Stimulated activated CD8-positive, alpha-beta memory T cell treated with anti-CD3 and anti-CD28 coated beads, Interleukin-12 subunit alpha, Interleukin-12 subunit beta, amount 100 ng/mL, for 1 hour (primary cell): Measurements from ENCODE around the gene ANKRD65.
"Not testable (repeated sequence)": the region's sequence is repeated elsewhere in the genome, so short reads cannot be mapped to it uniquely, and the experiment has no call there.

Experiments
- DNase-seq: peaks from one replicate; pipeline ENCODE4 v3.0.0-alpha.2; 2020; ENCODE audit warnings: low read depth

ANKRD65 gene

DNA sequence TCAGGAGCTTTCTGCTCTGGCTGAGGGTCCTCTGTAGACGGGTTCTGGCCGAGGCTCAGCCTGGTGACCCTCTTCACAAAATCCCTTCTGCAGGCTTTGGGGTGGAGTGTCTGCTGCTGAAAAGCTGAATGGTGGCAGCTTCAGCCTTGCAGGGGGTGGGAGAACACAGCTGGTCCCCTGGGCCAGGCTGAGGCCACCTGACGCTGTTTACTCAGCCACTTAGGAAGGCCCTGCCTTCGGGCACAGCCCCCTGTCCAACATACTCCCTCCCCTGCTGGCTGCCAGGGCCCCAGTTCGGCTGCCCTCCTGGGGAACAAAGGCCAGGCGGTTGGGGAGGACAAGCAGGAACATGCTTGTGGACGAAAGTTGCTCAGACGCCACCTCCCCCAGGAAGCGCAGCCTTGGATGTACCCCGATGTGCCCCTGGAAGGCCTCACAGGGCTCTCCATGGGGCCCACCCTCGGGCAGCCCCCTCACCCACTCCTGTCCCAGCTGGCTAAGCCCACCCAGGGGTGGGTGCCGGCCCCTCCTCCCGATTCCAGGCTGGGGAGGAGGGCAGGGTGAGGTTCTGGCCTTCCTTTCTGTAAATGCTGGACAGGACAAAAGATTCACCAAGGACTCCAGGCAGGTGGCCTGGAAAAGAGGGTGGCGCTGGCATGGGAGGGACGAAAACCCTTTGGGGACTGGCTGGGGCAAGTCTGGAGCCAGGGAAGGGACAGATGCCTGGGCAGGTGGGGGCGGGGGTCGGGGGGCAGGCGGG is at the start of gene ANKRD65:
ANKRD65 (minus strand) TSS at position 130 of the 760 bp plus-strand sequence. CDS start 271 bp downstream, outside the sequence.
- DNase-seq, result no peak

DNA sequence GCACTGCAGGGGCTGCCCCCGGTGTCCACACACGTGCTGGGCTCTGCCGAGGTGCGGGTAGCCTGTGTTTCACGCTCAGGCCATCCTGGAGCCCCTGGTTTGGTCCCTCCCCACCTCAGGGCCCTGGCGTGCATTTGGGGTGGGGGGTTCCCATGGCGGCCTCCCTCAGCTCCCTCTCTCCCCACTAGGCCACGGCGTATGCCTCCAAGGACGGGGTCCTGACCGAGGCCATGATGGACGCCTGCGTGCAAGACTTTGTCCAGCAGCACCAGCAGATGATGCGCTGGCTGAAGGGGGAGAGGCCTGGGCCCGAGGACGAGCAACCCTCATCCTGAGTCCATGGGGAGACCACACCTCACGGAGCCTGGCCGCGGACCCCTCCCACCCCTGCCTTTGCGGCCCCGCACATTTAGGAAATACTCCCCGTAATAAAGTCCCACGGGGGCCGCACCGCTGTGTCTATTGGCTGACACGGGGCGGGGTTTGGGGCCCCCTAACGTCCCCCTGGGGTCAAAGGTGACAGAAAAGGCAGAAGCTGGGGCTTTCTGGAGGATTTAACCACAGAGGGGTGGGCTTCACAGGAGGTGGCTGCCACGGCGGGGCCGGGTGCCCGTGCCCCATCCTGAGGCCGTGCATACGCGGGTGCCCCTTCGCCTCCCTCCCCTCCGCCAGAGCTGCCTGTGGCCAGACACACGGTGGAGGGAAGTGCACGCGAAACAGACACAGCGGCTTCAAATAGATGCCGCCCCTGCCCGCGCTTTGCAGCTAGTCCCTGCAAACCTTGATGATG is 47.3 kb upstream of the ANKRD65 start:
- DNase-seq, result not testable (repeated sequence)

DNA sequence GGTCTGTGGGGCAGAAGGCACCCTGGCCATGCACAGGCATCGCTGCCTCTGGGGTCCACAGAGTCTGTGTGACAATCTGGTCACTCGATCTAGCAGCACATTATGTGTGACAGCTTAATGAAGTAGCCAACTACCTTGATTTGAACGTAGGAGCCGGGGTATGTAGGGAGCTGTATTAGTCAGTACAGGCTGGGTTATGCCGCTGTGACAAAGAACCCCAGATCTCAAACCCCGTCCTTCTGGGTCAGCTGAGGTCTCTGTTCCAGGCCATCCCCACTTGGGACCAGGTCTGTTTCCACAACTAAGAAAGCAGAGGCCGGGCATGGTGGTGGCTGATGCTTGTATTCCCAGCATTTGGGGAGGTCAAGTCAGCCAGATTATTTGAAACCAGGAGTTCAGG is 42.2 kb upstream of the ANKRD65 start:
- DNase-seq, result no peak

DNA sequence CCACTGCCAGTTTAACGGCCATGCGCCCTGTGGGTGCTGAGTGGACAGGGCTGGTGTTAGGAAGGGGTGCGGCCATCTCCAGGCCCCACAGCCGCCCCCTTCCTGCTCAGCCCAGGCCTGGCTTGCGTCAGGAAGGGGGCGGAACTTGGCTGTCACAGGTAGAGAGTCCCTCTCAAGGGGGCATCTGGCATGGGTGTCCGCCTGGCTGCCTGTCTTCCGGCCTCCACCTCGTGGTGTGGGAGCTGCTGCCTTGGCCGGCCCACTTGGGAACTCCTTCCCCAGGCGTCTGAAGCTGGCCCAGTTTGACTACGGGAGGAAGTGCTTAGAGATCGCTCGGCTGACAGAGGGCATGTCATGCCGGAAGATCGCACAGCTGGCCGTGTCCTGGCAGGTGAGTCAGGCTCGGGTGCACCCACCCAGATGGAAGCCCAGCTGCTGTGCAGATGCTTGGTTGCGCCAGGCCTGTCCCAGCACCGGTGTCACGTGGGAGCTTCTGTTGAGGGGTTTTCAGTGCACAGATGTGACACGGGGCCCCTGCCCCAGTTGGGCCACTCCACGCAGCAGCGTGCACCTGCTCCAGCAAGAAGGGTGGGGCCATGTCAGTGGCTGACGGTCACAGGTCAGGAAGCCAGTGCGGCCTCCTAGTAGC is 41.4 kb upstream of the ANKRD65 start:
- DNase-seq, result no peak

DNA sequence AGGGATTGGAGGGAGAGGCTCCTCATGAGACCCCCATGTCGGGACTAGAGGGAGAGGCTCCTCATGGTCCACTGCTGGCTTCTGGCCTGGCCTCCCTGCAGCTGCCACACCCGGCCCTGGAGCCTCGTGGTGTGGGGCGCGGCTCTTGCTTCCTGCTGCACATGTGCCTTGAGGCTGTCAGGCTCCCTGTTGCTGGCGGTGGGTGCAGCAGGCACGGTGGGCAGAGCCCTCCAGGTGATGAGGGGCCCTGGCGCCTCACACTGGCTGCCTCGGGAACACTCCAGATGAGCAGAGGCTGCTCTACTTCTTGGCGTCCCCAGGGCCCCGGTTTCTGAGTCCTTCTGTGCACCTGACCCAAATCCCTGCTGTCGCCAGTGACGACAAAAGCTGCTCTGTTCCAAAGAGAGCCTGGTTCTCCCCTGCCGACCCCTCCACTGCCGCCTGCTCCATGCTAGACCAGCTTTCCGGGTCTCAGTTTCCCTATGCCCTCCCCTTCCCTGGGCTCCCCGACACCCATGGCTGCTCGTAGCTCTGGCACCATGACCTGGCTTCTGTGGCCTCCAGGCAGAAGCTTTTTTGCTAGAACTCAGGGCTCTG is 40.7 kb upstream of the ANKRD65 start:
- no peak for DNase-seq

DNA sequence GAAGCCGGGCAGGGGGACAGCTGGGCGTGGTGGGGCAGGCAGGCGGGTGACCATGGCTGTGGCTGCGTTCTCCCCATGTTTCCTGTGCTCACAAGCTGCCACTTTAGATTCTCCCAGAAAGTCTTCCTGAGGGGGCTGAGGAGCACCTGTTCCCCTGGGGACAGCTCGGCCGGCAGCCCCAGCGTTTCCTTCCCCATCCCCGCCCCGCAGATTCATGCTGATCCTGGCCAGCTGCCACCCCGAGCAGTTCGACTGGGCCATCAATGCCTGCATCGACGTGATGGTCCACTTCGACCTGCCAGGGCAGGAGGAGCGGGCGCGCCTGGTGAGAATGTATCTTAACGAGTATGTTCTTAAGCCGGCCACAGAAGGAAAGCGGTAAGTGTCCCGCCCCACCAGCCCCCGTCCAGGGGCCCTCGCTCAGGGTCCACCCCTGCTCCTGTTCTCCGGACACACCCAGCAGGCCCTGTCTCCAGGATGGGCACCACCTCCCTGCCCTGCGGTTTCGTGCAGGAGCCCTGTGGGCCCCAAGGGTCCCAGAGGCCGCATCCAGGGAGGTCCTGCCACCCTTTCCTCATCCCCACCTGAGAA is 39.6 kb upstream of the ANKRD65 start:
- DNase-seq, result no peak

DNA sequence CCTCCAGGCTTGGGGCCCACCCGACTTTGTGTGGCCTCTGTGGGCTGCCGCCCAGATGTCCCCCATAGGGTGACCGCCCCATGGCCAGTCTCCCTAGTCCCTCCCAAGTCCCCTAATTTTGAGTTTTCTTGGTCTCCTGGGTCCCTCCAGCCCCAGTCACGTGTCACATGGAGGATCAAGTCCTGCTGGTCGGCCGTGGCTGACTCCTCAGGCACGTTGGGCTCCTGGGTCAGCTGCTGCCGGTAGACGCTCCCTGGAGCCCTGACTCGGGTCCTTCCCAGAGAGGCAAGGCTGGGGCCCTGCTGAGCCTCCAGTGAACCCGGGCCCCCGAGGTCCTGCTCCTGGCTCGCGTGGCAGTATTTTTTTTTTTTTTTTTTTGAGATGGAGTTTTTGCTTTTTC is 38.6 kb upstream of the ANKRD65 start:
- DNase-seq, result not testable (repeated sequence)

DNA sequence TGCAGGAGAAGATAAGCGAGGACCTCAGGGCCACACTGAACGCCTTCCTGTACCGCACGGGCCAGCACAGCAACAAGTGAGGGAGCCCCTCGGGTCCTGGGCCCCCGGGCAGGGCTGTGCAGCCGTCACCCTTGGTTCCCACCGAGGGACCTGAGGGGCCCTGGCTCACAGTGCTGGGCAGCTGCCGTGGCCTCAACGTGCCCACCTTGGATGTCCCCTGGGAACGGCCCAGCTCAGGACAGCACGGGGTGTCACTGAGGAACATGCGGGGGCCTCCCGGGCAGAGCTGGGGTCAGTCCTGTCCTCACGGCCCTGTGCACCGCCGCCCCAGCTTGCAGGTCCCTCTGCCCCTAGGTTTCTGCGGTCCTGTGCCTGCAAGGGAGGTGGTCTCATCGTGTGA is 38.1 kb upstream of the ANKRD65 start:
- DNase-seq, result not testable (repeated sequence)

DNA sequence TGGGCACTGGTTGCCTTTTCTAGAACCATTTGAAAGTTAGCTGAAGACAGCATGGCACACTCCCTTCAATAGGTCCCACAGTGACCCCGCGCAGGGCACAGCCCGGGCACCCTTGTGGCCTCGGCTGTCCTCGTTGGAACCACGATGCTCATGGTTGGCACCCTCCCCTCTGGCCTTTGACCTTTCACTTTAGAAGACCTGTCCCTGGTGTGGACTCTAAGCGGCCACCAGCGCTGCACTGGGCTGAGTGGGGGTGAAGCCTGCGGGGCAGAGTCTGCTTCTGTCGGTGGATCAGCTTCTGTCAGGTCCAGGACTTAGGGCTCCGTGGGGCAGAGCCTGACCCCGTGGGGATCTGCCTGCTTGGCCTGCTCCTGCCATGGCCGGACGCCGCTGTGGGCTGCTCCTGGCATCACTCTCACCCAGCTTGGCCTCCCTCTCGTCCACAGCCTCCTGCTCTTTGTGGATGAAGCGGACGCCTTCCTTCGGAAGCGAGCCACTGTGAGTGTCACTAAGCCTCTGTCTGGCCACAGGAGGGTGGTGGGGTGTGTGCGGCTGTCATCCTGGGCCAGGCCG is 35.7 kb upstream of the ANKRD65 start:
- not testable (repeated sequence) for DNase-seq

DNA sequence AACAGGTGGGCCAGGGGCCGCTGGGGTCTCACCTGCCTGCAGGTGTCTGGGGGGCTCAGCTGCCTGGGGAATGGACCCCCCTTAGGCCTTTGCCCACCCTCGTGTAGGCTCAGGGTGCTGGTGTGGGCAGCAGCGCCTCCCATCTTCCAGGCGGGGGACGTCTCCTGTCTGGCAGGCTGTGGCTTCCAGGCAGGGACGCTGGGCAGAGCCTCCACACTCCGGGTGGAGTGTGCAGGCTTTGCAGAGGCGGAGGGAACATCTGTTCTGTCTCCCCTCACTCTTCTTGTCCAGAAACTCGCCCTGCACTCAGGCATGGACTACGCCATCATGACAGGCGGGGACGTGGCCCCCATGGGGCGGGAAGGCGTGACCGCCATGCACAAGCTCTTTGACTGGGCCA is 34.9 kb upstream of the ANKRD65 start:
- DNase-seq, result not testable (repeated sequence)

DNA sequence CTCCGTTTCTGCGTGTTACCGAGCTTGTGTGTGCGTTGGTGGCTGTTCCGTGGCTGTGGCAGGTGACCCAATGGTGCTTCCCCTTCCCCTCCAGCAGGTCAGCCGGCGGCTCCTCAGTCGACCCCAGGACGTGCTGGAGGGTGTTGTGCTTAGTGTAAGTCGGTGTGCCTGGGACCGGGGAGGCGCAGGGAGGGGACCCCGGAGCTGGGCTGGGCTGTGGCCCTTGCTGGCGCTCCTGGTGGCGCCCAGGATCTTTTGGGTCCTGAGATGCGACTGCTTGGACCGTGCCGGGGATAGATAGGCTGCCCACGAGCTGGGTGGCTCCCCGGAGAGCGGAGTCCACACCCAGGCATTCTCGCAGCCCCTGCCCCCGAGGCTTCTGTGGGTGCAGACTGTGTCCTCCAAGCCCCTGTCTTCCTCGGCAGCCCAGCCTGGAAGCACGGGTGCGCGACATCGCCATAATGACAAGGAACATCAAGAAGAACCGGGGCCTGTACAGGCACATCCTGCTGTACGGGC is 34.3 kb upstream of the ANKRD65 start:
- DNase-seq, result no peak

DNA sequence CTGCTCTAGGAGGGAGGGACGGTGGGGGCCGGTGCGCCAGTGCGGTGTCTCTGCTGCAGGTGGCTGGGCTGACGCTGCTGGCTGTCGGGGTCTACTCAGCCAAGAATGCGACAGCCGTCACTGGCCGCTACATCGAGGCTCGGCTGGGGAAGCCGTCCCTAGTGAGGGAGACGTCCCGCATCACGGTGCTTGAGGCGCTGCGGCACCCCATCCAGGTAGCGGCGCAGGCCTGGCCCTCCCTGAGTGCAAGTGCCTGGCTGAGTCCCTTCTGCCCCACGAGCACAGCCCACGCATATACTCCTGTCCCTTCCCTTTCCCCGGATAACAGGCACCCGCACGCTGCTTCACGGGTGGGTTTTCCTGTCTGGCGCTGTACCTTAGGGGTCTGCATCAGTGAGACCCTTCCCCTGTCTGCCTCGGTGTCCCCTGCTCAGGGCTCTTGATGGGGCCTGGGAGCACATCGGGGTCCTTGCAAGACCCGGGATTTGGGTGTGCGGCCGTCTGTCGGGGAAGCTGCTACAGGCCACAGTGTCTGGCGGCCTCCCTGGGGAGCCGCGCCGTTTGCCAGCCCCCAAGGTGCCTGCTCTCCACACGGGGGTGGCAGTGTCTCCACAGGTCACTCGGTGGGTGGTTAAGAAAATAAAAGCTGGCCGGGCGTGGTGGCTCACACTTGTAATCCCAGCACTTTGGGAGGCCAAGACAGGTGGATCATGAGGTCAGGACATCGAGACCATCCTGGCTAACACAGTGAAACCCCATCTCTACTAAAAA is 33.4 kb upstream of the ANKRD65 start:
- DNase-seq, result not testable (repeated sequence)

DNA sequence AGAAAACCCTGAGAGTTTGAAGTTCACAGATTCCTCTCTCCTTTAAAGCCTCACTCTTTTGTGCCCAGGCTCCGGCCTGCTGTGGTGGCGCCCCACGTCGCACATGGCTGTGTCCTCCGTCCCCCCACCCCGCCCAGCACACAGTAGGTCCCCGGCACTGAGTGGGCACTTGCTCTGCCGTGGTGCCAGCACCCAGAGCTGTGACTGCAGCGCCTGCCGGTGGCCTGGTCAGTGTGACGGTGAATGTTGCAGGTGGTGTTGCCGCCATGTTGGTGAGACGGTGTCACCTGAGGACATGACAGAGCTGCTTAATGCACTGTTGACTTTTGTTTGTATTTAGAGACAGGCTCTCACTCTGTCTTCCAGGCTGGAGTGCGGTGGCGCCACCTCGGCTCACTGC is 31.8 kb upstream of the ANKRD65 start:
- no peak for DNase-seq

DNA sequence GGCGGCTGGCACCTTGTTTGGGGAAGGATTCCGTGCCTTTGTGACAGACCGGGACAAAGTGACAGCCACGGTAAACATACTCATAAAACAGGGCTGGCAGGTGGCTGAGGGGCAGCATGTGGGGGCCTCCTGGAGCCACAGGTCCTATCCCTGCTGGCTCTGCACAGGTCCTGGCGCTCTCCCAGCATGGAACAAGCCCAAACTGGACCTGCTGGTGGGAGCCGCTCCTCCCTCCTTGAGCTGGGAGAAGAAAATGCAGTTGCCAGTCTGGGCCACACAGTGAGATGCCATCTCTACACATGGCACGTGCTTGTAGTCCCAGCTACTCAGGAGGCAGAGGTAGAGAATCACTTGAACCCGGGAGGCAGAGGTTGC is 31.3 kb upstream of the ANKRD65 start:
- DNase-seq, result not testable (repeated sequence)

DNA sequence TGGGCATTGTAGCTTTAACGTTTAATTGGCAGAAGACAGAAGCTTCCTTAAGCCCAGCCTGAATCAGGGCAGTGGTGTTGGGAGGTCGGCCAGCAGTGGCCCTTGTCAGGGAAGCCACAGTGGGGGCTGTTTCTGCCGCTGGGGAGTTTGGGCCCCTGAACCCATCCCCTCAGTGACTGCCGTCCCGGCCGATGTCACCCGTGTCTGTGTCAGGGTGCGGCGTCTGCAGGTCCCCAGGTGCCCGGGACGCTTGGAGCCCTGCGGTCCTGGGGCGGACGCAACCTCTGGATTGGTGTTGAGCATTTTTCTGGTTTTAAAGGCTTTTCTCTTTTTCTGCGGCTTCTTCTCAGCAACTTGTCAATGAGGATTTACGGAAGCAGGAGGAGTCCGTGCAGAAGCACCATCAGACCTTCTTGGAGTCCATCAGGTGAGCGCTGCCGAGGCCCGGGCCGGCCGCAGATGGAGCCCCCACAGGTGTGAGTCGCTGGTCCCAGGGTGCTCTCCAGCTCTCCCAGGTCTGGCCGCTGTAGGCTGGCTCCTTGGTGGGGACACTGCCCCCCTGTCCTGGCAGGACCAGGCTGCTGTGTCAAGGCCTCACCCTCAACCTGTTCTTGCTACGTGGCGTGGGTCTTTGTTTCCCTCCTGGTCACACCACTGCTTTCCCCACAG is 30.8 kb upstream of the ANKRD65 start:
- no peak for DNase-seq

DNA sequence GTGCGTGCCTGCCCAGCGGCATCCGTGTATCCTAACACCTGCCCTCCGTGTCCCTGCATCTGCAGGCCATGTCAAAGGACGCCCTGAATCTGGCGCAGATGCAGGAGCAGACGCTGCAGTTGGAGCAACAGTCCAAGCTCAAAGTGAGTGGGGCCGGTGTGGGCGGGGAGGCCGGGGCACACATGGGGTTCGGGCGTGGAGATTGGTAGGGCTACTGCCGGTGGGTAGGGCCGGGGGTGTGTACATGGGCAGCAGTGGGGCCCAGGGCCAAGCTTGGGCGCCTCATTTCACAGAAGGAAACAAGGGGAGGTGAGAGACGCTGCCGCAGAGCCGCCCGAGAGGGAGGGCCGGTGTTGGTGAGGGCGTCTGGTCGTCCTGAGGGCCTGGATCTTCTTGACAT is 29.5 kb upstream of the ANKRD65 start:
- DNase-seq, result not testable (repeated sequence)

DNA sequence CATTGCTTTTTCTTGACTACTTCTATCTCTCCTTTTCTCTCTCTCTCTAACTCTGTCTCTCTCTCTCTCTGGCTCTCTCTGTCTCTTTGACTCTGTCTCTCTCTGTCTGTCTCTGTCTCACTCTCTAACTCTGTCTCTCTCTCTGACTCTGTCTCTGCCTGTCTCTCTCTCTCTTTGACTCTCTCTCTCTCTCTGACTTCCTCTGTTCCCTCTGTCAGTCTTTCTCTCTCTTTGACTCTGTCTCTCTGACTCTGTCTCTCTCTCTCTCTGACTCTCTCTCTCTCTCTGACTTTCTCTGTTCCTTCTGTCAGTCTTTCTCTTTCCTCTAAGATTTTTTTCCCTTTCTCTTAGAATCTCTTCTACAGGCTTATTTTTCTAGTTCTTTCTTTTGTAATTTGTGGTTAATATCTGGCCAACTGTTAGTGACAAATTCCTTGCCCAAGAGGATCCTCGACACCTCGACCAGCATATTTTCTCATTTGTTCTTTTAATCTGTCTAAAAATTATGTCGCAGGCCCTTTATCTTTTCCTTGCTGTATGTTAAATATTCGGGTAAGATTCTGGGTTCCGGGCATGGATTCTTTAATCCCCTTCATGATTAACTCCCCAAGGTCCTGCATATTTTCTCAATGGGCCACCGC is 28.1 kb upstream of the ANKRD65 start, which contains the start of gene ATAD3C:
ATAD3C (plus strand) TSS at position 591 of the 641 bp plus-strand sequence. CDS start 995 bp downstream, outside the sequence.
- no peak for DNase-seq

DNA sequence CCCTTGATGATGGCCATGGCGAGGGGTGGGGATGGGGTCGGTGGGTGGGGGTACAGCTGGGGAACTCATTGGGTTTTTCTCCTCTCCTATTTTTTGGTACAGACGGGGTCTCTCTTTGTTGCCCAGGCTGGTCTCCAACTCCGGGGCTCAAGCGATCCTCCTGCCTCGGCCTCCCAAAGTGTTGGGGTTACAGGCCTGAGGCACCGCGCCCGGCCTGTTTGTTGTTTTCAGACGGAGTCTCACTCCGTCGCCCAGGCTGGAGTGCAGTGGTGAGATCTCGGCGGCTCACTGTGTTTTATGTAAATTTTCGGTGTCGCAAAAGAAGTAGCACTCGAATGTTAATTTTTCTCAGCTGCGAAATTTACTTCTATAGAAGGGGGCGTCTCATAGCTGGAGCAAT is 25.6 kb upstream of the ANKRD65 start:
- not testable (repeated sequence) for DNase-seq

DNA sequence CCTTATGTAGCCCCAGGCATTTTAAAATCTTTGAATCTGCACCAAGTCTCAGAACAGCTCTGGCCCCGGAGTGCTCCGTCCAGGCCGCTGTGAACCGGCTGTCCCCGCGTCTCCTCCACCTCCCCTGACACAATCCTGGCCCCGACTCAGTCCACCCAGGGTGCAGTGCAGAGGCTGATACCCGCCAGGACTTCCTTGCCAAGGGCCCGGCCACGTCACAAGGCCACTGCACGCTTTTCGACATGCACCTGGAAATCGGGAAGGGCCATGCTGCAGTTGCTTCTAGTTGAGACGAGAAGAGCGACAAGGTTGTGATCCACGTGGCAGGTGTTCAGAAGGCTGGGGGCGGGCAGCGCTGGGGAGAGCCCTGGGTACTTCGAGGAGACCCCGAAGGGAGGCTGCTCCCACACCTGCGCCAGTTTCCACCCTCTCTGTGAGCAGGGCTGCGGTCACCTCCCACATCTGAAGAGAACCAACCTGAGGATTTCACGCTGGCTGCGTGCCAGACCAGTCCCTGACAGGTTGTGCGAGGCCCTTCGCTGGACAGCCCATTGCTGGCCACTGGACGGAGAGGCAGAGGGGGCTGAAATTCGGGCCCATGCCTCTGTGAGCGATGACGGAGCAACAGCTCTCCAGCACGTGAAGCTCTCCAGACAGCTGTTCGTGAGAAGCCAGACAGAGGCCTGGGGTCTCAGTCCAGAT is 21.1 kb upstream of the ANKRD65 start:
- DNase-seq, result no peak
